GM10266 (cell line): ENCODE data around the gene SPG11.

Experiments used
- DNase-seq: peaks from one replicate; pipeline ENCODE4 v3.0.0; 2012; ENCODE audit errors: extremely low spot score
- TF ChIP-seq, protein P1 (sequence below): IDR thresholded peaks from 2 replicates; pipeline ENCODE4 v1.5.1; 2012; ENCODE audit warnings: mild to moderate bottlenecking, low read depth; ENCODE audit not compliant: control insufficient read depth, insufficient read depth; ENCODE audit errors: missing control alignments

The SPG11 gene

DNA sequence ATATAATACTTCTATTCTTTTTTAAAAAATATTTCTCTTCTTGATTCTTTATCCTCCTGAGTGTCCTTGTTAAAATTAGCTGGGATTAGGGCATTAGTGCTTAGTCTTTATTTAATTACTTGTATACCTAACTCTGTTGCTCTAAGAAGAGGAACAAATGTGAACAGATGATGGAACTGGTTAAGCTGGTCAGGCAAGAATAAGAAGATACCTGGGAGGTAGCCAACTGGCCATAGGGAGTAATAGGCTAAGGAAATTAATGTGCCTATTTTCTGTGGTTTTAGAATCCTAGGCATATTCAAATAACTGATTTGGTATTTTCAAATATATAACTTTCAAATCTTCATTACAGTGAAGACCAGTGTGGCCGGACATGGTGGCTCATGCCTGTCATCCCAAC lies 72.1 kb downstream of the SPG11 start:
- DNase-seq: no peak

DNA sequence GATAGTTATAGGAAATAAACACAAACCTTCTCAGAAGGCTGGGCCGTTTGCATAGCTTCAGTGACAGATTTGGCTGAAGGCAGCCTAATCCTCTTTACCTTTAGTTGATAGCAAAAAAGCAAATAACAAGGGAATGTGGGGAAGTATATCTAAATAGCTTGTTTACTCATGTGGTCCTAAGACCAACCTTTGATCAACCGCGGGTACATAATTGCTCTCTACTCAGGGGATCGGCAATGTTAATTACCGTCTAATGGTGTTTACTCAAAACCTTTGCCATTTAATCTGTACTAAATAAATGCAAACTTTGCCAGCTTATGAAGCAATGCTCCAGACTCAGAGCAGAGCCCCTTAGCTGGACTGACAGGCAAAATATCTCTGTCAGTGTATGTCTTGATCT lies 74.9 kb downstream of the SPG11 start:
- no peak for DNase-seq
- TF ChIP-seq, protein P1, sequence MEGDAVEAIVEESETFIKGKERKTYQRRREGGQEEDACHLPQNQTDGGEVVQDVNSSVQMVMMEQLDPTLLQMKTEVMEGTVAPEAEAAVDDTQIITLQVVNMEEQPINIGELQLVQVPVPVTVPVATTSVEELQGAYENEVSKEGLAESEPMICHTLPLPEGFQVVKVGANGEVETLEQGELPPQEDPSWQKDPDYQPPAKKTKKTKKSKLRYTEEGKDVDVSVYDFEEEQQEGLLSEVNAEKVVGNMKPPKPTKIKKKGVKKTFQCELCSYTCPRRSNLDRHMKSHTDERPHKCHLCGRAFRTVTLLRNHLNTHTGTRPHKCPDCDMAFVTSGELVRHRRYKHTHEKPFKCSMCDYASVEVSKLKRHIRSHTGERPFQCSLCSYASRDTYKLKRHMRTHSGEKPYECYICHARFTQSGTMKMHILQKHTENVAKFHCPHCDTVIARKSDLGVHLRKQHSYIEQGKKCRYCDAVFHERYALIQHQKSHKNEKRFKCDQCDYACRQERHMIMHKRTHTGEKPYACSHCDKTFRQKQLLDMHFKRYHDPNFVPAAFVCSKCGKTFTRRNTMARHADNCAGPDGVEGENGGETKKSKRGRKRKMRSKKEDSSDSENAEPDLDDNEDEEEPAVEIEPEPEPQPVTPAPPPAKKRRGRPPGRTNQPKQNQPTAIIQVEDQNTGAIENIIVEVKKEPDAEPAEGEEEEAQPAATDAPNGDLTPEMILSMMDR: no peak

More for the DNA sequence above, 72.1 kb downstream of the SPG11 start:
- TF ChIP-seq, protein P1: no peak

GRCh38 chr15:44585633-44586032 lies 77.8 kb downstream of the SPG11 start:
- DNase-seq: no peak
- TF ChIP-seq, protein P1: no peak

GRCh38 chr15:44584162-44584749 lies 79.2 kb downstream of the SPG11 start:
- no peak for DNase-seq

DNA sequence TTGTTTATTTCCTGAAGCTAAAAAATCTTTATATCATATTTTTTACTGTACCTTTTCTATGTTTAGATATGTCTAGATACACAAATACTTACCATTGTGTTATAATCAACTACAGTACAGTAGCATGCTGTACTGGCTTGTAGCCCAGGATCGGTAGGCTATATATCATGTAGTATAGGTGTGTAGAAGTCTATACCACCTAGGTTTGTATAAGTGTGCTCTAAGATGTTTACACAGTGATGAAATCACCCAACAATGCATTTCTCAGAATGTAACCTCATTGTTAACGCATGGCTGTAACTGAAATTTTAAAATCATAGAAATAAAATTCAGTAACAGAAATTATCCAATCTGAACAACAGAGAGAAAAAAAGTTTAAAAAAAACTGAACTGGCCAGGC lies 83.4 kb downstream of the SPG11 start:
- TF ChIP-seq, protein P1: no peak
- DNase-seq: no peak

More at GRCh38 chr15:44584162-44584749, 79.2 kb downstream of the SPG11 start:
- TF ChIP-seq, protein P1: peak; percentile 66

DNA sequence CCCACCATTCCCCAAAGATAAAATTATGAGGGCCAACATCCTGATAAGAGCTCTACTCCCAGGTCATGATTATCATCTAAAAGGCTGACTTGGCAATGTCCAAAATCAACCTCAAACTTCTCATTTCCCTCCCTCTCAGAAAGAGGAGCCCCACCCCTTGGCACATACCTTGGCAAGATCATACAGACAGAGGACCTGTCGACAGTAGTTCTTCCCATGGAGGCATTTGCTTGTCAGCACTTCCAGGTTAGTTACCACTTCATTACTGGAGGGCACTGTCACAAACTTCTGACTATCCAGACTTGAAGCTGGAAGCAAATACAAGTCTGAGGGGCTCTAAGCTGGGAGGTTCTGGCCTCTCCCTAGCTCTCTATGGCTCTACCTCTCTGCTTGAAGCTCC lies 88.7 kb downstream of the SPG11 start:
- DNase-seq: no peak
- TF ChIP-seq, protein P1: no peak

GRCh38 chr15:44573386-44573785 lies 90.1 kb downstream of the SPG11 start:
- TF ChIP-seq, protein P1: no peak
- no peak for DNase-seq
